ENCODE results near the gene CRYAB.
"Not testable (repeated sequence)": the region's sequence is repeated elsewhere in the genome, so short reads cannot be mapped to it uniquely, and the experiment has no call there.

The CRYAB gene

DNA sequence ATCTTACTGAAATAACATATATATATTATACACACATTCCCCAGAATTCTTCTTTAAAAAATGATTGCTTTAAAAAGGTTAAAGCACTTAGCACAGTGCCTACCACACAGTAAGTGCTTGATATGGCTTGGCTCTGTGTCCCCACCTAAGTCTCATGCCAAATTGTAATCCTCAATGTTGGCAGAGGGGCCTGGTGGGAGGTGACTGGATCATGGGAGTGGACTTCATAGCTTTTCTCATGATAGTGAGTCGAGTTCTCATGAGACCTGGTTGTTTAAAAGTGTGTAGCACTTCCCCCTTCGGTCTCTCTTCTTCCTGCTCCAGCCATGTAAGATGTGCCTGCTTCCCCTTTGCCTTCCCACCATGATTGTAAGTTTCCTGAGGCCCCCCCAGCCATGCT is 6.2 kb downstream of the CRYAB start:
- no peak for DNase-seq

DNA sequence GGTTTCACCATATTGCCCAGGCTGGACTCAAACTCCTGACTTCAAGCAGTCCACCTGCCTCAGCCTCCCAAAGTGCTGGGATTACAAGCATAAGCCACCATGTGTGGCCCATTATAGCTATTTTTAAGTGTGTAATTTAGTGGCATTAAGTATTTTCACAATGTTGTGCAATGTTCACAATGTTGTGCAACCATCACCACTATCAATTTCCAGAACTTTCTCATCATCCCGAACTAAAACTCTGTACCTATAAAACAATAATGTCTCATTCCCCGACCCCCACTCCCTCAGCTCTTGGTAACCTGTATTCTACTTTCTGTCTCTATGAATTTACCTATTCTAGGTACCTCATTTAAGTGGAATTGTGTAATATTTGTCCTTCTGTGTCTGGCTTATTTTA is 24.7 kb downstream of the CRYAB start:
- no peak for DNase-seq

DNA sequence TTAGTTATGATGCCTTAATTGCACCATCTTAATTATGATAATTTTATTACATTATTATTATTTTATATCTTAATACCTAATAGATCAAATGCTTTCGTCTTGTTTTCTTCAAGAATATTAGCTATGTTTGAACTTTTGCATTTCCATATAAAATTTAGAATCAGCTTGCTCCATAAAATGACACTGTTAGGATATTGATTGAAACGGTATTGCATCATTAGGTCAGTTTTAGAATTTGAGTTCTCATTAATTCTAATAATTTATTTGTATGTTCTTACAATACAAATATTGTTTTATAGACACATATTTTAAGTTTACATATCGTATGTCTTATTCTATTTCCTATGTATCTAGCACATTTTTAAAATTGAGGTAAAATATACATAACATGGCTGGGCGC is 25.5 kb downstream of the CRYAB start:
- no peak for DNase-seq

DNA sequence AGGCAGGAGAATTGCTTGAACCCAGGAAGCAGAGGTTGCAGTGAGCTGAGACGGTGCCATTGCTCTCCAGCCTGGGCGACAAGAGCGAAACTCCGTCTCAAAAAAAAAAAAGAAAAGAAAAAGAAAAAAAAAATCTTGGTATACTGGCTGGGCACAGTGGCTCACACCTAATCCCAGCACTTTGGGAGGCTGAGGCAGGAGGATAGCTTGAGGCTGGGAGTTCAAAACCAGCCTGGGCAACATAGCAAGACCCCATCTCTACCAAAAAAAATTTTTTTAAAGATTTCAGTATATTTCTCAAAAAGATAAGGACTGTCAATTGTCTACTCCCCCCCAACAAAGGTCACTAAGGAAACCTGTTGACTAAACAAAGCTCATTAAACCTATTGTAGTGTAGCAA is 26.5 kb downstream of the CRYAB start:
- DNase-seq = not testable (repeated sequence)

DNA sequence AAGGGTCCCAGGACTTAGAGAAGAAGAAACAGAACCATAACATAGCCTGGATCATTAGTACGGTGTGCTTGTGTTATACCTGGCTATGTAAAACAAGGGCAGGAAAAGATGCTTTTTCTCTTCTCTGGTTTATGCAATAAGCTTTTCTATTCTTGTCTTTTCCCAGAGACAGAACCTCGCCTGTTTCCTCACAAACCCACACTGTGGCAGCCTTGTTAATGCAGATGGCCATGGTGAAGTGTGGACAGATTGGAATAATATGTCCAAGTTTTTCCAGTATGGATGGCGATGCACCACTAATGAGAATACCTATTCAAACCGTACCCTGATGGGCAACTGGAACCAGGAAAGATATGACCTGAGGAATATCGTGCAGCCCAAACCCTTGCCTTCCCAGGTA is 29.4 kb downstream of the CRYAB start:
- DNase-seq = no peak

DNA sequence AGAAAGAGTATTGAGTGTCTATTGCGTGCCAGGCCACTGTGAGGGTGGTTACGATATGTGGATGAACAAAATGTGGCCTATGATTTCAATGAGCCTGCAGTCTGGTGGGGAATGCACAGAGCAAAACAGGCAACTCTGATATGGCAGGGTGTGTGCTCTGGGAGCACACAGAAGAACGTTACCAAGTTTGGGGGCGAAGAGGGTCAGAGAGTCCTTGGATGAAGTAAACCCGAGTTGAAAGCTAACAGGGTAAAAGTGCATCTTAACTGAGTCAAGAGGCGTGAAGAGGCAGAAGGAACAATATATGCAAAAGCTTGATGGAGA is 32.0 kb downstream of the CRYAB start:
- no peak for DNase-seq

DNA sequence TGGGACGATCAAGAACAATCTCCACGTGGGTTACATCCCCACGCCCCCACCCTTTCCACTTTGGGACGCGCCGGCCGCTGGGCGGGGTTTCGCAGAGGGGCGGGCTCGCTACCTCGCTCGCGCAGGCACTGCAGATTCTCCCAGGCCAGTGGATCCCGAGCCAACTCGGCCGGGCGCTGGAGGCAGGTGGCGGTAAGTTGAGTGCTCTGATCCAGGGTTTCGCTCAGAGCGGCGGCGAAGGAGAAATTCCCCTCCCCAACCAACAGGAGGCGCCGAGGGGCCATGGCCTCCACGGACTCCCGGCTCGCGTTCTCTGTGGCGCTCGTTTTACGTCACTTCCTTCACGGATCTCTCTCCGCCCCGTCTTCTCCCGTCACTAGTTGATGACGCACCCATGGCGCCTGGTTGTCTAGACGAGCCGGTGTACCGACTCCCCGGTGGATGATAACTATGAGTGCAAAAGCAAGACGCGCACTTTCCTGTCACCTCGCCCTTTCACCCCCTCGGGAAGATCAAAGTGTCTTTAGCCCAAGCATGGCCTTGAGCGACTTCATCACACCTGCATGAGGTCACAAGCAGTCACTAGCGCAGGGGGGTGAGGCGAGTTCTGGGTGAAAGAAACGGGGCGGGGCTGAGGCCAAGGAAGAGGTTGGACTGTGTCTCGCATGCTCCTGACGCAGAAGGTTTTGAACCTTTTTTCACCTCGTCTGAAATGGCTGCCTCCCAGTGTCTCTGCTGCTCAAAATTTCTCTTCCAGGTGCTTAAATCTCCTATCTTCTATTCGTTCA is 32.5 kb downstream of the CRYAB start, which contains the start of the genes CFAP68 and FDXACB1:
CFAP68 (plus strand) TSS at position 693 of the 788 bp plus-strand sequence; CDS start at position 713, 20 bp downstream.
FDXACB1 (minus strand) TSS at position 317 of the 788 bp plus-strand sequence; CDS start at position 284, 33 bp downstream.
- peak; percentile 82 to 98 (median 93) for DNase-seq

DNA sequence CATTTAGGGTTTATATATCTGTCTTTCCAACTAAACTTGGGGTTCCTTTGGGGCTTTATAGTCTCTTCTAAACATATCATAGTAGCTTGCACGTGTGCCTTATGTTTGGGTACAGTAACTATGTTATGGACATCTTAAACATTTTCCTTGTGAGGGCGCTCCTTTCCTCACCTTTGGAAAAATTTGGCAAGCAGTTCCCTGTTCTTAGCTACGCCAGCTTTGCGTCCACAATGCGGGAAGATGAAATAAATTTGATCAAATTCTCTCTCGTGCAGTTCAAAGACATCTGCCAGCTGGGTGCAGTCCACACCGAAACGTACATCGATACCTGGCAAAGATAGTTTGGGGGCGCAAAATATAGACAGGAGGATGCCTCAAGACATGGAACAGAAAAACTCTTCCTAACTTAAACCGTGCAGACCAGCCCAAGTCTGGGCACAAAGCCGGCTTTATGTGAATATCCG is 33.2 kb downstream of the CRYAB start:
- no peak for DNase-seq

DNA sequence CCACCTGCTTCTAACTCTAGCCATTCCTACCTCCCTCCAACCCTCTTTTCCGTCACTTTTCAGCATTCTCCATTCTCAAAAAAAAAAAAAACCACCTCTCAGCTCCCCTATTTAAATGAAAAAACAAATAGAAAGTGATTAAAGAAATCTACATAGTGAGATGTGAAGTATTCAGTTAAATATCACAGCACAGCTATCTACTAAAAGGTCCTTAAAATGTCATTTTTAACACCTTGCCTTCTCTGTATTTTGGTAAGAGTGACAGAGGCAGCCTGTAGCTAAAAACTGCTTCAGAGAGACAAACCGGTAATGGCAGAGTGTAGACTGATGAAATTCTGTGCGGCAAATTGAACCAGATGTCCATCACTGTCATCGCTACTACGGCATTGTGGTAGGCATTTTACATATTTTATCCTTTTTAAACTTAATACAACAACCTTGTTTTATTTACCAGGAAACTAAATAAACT is 39.8 kb downstream of the CRYAB start:
- DNase-seq = peak in 1 of 5 experiments; percentile 16

DNA sequence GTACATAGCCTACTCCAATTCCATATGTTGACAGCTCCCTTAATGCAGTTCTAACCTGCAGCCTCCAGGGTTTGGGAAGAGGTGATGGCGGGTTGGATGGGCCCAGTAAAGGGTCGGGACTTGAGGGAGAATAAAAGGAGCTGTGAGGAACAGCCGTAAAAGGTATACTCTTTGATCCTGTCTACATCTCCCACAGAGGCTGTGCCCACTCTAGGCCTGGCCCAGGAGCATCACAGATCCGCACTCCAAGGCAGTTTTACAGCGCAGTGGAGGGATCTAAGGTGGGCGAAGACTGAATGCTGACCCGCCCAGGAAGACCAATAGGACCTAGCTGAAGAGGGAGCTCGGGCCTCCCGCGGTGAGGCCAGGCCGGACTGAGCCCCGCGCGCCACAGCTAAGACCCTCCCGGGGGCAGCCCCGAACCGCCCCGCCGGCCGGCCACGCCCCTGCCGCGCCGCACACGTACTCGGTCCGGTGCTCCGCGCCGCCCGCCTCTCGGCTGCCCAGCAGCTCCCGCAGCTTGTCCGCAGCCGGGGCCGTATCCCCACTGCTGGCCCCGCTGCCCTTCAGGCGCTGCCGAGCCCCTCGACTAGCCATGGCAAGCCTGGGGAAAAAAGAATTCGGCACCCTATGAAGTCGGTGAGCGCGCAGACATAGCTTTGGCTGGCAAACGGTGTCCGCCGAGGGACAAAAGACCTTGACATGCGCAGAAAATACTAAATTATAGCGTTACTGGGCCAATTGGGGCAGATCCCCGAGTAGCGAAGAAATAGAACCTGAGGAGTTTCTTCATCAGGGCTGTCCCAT is 40.5 kb downstream of the CRYAB start, which contains the start of gene ALG9:
ALG9 (minus strand) TSS at position 696 of the 807 bp plus-strand sequence; CDS start at position 597, 99 bp downstream.
- DNase-seq = peak; percentile 78 to 92 (median 85)

DNA sequence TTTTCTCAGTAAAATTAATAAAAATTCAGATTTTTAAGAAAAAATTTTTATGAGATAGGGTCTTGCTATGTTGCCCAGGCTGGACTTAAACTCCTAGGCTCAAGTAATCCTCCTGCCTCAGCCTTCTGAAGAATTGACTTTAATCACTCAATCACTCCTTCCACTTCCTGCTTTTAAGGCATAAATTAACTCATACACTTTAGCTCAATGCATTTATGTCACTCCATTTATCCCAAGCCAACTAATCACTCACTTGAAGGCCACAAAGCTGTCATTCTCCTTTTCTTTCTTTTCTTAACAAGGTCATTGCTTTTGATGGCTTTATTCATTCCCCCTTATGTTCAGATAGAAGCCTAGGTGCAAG is 41.1 kb downstream of the CRYAB start:
- peak in 1 of 5 experiments; percentile 53 for DNase-seq

DNA sequence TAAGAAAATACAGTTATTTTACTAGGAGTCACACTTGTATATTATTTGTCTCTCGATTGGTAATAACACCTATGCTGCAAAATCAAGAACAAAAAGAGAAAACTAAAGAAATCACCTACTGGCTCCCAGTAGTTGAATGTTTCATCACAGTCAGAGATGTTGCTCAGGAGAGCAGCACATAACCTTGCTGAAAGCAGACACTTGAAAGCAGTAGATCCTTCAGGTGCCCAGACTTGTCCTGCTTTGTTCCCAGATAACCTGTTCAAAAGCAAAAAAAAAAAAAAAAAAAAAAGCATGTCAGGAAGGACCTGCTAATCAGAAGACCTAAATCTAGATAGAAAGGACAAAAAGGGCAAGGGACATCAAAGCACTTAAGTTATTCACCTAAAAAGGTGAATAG is 41.5 kb downstream of the CRYAB start:
- no peak for DNase-seq

DNA sequence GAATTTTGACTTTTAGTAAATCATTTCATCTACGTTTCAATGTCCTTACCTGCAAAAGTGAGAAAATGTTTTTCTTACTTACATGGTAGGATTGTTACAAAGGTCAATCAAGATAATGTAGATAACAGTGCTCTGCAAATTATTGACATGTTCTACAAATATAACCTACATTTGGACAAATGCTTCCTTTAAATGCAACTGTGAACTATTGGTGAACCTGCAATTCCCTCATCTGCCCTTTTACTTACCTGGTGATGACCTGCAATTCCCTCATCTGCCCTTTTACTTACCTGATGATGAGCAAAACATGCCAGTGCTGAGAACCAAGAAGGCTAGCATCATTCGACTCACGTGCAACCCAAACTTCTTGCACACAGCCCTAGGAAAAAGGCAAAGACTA is 51.3 kb downstream of the CRYAB start:
- no peak for DNase-seq
